ENCODE data around the gene BAD. TPM values are rescaled to one million over a fixed set of nuclear protein-coding genes. Genes with fewer than 3 reads are reported as not detected.
"Not testable (repeated sequence)": the region's sequence is repeated elsewhere in the genome, so short reads cannot be mapped to it uniquely, and the experiment has no call there.

The BAD gene
- total RNA-seq, 2 experiments from 2014 or later: 23.7 to 24.2 TPM

- CTCF ChIA-PET: interaction anchor here (0.9 to 2.3 kb wide), 3 partner anchors 9 to 19 kb away, joined by 3 to 9 read pairs (median 4); partner anchors contain the start of gene ESRRA
- Mint-ChIP-seq H3K9me3 (no peaks in the 10 kb centered on the region), H3K36me3 (peaks cover 25% of the 10 kb centered on the region), H3K4me3 (no peak overlapping the region), H3K27ac (peak overlapping the region; percentile 61), H3K4me1 (ENCODE audit: low read depth) (peaks cover 34% of the 10 kb centered on the region), H3K27me3 (no peaks in the 10 kb centered on the region)
- intact Hi-C loops (cut with micrococcal nuclease): loop anchor here (10.0 kb wide), 1 partner anchor 461 kb away; the partner anchor contains the start of gene SF1
- DNase-seq: no peak
- POLR2A ChIA-PET: interaction anchor here (0.5 kb wide), 1 partner anchor 56 kb away, joined by 3 read pairs; no protein-coding TSS in a partner anchor
Measured at GRCh38 chr11:64314146-64314804, 29.8 kb upstream of the BAD start.

DNA sequence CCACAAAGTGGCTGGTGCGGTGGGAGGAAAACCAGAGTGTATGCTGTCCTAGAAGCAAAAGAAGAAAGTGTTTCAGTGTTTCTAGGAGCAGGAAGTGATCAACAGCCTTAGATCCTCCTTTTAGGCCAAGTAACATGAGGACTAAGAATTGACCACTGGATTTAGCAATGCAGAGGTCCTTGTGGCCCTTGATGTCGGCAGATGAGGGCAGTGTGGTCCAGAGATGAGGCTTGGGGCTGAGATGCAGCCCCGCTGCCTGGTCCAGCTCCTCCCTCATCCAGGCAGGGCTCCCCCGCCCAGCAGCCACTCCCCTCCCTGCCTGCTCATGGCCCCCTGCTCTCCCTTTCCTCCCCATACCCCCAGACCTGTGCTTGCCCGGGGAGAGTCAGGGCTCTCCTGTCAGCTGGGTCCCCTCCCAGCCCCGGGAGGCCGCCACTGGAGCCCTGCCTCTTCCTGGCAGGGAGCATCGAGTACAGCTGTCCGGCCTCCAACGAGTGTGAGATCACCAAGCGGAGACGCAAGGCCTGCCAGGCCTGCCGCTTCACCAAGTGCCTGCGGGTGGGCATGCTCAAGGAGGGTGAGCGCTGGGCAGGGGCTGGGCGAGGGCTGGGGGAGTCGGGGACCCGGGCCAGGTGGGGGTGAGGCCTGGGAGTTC is 29.2 kb upstream of the BAD start:
- ChIA-PET CTCF (interaction anchor here (0.6 to 2.3 kb wide), 4 partner anchors 9 to 385 kb away, joined by 3 to 9 read pairs (median 4); partner anchors contain the start of gene ESRRA), POLR2A (interaction anchor here (0.5 kb wide), 1 partner anchor 55 kb away, joined by 3 read pairs; no protein-coding TSS in a partner anchor)

DNA sequence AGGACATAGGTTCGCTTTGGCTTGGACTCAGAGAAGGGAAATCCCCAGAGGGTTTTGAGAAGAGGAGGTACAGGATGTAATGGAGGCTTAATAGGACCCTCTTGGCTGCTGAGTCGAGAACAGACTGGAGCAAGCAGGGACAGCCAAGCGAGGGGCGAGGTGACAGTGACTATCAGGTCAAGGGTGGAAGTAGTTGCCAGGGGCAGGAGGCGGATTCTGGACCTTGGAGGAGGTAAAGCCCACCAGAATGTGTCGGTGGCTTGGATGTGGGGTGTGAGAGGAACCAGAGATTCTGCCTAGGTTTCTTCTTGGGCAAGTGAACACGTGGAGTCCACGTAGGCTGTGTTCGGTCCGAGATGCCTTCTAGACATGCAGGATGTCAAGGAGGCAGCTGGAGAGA is 28.5 kb upstream of the BAD start:
- no peak for DNase-seq
- no peak overlapping the region for H3K4me3 Mint-ChIP-seq
- H3K27ac Mint-ChIP-seq: peak overlapping the region; percentile 67
- no peaks in the 10 kb centered on the region for H3K27me3 Mint-ChIP-seq
- no peaks in the 10 kb centered on the region for H3K9me3 Mint-ChIP-seq
- peaks cover 22% of the 10 kb centered on the region for H3K36me3 Mint-ChIP-seq
- ChIA-PET POLR2A (no interaction called here), CTCF (interaction anchor here (0.6 to 2.3 kb wide), 4 partner anchors 8 to 385 kb away, joined by 3 to 9 read pairs (median 4); partner anchors contain the start of gene ESRRA)
- intact Hi-C loops (cut with micrococcal nuclease): loop anchor here (10.0 kb wide), 1 partner anchor 462 kb away; the partner anchor contains the start of gene SF1
- H3K4me1 Mint-ChIP-seq (ENCODE audit: low read depth): peaks cover 28% of the 10 kb centered on the region

More for the DNA sequence above, 29.2 kb upstream of the BAD start:
- Mint-ChIP-seq H3K4me3 (no peak overlapping the region), H3K27me3 (no peaks in the 10 kb centered on the region), H3K36me3 (peaks cover 25% of the 10 kb centered on the region), H3K4me1 (ENCODE audit: low read depth) (peaks cover 28% of the 10 kb centered on the region), H3K9me3 (no peaks in the 10 kb centered on the region), H3K27ac (peak overlapping the region; percentile 67)
- no peak for DNase-seq
- intact Hi-C loops (cut with micrococcal nuclease): loop anchor here (10.0 kb wide), 1 partner anchor 461 kb away; the partner anchor contains the start of gene SF1

GRCh38 chr11:64307795-64308194 is 23.3 kb upstream of the BAD start:
- CTCF ChIA-PET: interaction anchor here (1.5 to 2.9 kb wide), 2 partner anchors 10 to 24 kb away, joined by 4 to 14 read pairs; partner anchors contain the start of genes PRDX5 and TRMT112
- H3K4me3 Mint-ChIP-seq, H3K27me3 Mint-ChIP-seq, DNase-seq, H3K9me3 Mint-ChIP-seq, H3K36me3 Mint-ChIP-seq, H3K27ac Mint-ChIP-seq: not testable (repeated sequence)
- H3K4me1 Mint-ChIP-seq (ENCODE audit: low read depth): peaks cover 28% of the 10 kb centered on the region
- intact Hi-C loops (cut with micrococcal nuclease): loop anchor here (10.0 kb wide), 1 partner anchor 323 kb away; the partner anchor contains the start of gene OTUB1
- POLR2A ChIA-PET: interaction anchor here (2.9 kb wide), 1 partner anchor 9 kb away, joined by 15 read pairs; the partner anchor contains the start of genes PRDX5 and TRMT112

DNA sequence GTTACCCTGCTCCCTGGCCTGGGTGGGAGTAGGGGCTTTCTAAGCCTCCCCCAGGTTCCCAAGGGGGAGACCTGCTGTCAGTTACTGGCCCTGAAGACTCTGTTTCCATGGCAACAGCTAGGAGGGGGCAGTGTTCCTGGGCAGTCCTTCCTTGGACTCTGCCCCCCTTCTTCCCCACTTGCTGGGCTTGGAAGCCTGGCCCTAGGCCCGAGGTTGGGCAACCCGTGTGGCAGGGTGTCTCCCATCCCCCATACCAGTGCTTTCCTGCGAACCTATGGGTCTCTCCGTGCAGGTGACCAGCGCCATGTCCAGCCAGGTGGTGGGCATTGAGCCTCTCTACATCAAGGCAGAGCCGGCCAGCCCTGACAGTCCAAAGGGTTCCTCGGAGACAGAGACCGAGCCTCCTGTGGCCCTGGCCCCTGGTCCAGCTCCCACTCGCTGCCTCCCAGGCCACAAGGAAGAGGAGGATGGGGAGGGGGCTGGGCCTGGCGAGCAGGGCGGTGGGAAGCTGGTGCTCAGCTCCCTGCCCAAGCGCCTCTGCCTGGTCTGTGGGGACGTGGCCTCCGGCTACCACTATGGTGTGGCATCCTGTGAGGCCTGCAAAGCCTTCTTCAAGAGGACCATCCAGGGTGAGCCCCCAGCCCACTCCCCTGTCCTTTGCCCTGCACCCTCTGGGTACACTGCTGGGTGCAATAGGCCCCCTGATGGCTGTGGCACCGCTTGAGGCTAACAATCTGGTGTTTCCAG is 22.6 kb upstream of the BAD start:
- ChIA-PET CTCF (interaction anchor here (1.5 to 2.9 kb wide), 2 partner anchors 10 to 25 kb away, joined by 4 to 14 read pairs; partner anchors contain the start of genes PRDX5 and TRMT112), POLR2A (interaction anchor here (2.9 kb wide), 1 partner anchor 10 kb away, joined by 15 read pairs; the partner anchor contains the start of genes PRDX5 and TRMT112)
- Mint-ChIP-seq H3K36me3 (peaks cover 8% of the 10 kb centered on the region), H3K4me1 (ENCODE audit: low read depth) (peaks cover 23% of the 10 kb centered on the region), H3K9me3 (no peaks in the 10 kb centered on the region), H3K4me3 (peak overlapping the region; percentile 97), H3K27ac (no peak overlapping the region), H3K27me3 (peaks cover under 1% of the 10 kb centered on the region)
- intact Hi-C loops (cut with micrococcal nuclease): loop anchor here (10.0 kb wide), 1 partner anchor 322 kb away; the partner anchor contains the start of gene OTUB1
- no peak for DNase-seq

DNA sequence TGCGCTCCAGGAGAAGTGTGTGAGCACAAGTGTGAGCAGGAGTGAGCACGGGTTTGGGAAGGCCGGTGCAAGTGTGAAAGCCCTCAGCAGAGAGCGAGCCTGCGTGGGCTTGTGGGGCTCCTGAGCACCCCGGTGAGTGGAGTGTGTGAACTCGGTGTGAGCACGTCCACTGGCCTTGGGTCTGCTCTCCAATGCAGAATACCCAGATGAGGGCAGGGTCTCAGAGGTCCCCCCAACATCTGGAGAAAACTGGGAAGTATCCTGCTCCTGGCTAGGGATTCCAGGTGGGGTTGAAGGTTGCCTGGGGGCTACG is 22.1 kb upstream of the BAD start:
- Mint-ChIP-seq H3K27ac (peak overlapping the region; percentile 90), H3K4me1 (ENCODE audit: low read depth) (peaks cover 23% of the 10 kb centered on the region), H3K27me3 (peaks cover 5% of the 10 kb centered on the region), H3K9me3 (no peaks in the 10 kb centered on the region), H3K36me3 (peaks cover 8% of the 10 kb centered on the region), H3K4me3 (peak overlapping the region; percentile 97)
- POLR2A ChIA-PET: interaction anchor here (2.9 kb wide), 1 partner anchor 11 kb away, joined by 15 read pairs; the partner anchor contains the start of genes PRDX5 and TRMT112
- intact Hi-C loops (cut with micrococcal nuclease): loop anchor here (10.0 kb wide), 1 partner anchor 322 kb away; the partner anchor contains the start of gene OTUB1
- no peak for DNase-seq
- CTCF ChIA-PET: interaction anchor here (1.5 to 2.9 kb wide), 2 partner anchors 11 to 25 kb away, joined by 4 to 14 read pairs; partner anchors contain the start of genes PRDX5 and TRMT112

GRCh38 chr11:64305691-64306562 is 21.5 kb upstream of the BAD start:
- Mint-ChIP-seq H3K36me3 (peaks cover 8% of the 10 kb centered on the region), H3K4me3 (peak overlapping the region; percentile 97), H3K4me1 (ENCODE audit: low read depth) (peaks cover 24% of the 10 kb centered on the region), H3K27ac (peak overlapping the region; percentile 90), H3K9me3 (no peaks in the 10 kb centered on the region), H3K27me3 (peaks cover 6% of the 10 kb centered on the region)
- ChIA-PET CTCF (interaction anchor here (1.5 to 5.8 kb wide), 8 partner anchors 12 to 63 kb away, joined by 4 to 74 read pairs (median 20); partner anchors contain the start of genes FKBP2, KCNK4, PPP1R14B and PRDX5), POLR2A (interaction anchor here (1.3 to 2.9 kb wide), 6 partner anchors 11 to 100 kb away, joined by 4 to 22 read pairs (median 10); partner anchors contain the start of genes FERMT3, PRDX5 and TRMT112)
- intact Hi-C loops (cut with micrococcal nuclease): loop anchor here (1.0 to 10.0 kb wide), 8 partner anchors 11 to 321 kb away; partner anchors contain the start of genes FKBP2, GPR137, OTUB1 and TRMT112
- DNase-seq: peak; percentile 81

DNA sequence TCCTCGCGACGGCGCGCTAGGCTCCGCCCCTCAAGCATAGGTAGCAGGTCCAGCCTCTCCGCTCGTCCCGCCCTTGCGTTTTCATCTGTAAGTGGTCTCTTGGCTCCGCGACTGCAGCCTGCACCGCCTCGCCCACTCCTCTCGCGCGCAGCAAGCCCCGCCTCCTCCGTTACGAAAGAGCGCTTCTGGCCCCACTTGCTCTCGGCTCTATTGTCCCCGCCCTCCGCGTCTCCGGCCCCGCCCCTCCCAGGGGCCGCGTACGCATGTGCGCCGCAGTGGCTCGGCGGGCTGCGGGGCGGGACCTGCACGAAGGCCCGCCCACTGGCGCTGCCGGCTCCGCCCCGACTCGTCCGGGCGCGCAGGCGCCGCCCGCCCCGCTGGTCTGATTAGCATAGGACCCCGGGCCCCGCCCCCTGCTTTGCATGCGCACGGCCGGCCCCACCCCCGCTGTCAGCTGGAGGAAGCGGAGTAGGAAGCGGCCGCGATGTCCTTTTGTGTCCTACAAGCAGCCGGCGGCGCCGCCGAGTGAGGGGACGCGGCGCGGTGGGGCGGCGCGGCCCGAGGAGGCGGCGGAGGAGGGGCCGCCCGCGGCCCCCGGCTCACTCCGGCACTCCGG is 20.7 kb upstream of the BAD start, which contains the start of gene ESRRA:
Gene ESRRA, plus strand, starts transcription at position 450 of the 616 bp plus-strand sequence. CDS start 1,656 bp downstream, outside the sequence.
- peak; percentile 99 for DNase-seq
- intact Hi-C loops (cut with micrococcal nuclease): loop anchor here (1.0 to 10.0 kb wide), 8 partner anchors 12 to 320 kb away; partner anchors contain the start of genes FKBP2, GPR137, OTUB1 and TRMT112
- Mint-ChIP-seq H3K4me3 (peak within 1 kb of the TSS; percentile 97), H3K27me3 (peaks cover 14% of the 10 kb centered on the region), H3K27ac (peak within 1 kb of the TSS; percentile 94), H3K36me3 (peaks cover 8% of the 10 kb centered on the region), H3K4me1 (ENCODE audit: low read depth) (peaks cover 29% of the 10 kb centered on the region), H3K9me3 (no peaks in the 10 kb centered on the region)
- ChIA-PET CTCF (interaction anchor here (1.0 to 5.8 kb wide), 25 partner anchors 8 to 466 kb away, joined by 3 to 106 read pairs (median 7); partner anchors contain the start of genes BAD, FERMT3, FKBP2 and GPR137), POLR2A (interaction anchor here (0.7 to 2.9 kb wide), 13 partner anchors 12 to 99 kb away, joined by 3 to 22 read pairs (median 5); partner anchors contain the start of genes BAD, FERMT3, PPP1R14B and PRDX5)

- Mint-ChIP-seq H3K36me3 (peaks cover 8% of the 10 kb centered on the region), H3K9me3 (no peaks in the 10 kb centered on the region), H3K27me3 (peaks cover 19% of the 10 kb centered on the region), H3K27ac (peak overlapping the region; percentile 94), H3K4me1 (ENCODE audit: low read depth) (peaks cover 34% of the 10 kb centered on the region), H3K4me3 (peak overlapping the region; percentile 80)
- ChIA-PET CTCF (interaction anchor here (0.6 to 5.8 kb wide), 31 partner anchors 9 to 536 kb away, joined by 3 to 106 read pairs (median 7); partner anchors contain the start of genes BAD, FERMT3, FKBP2 and GPR137), POLR2A (interaction anchor here (0.7 to 2.9 kb wide), 16 partner anchors 11 to 139 kb away, joined by 3 to 22 read pairs (median 5); partner anchors contain the start of genes BAD, FERMT3, FKBP2 and MACROD1)
- intact Hi-C loops (cut with micrococcal nuclease): loop anchor here (1.0 to 10.0 kb wide), 10 partner anchors 13 to 320 kb away; partner anchors contain the start of genes FKBP2, GPR137, OTUB1 and PPP1R14B
- peak; percentile 97 for DNase-seq
Measured at GRCh38 chr11:64304316-64305072, 20.0 kb upstream of the BAD start.

All from activated CD4-positive, alpha-beta memory T cell treated with anti-CD3 and anti-CD28 coated beads for 36 hours (primary cell).